Measurements from ENCODE around the gene CALCB. TPM values are rescaled to one million over a fixed set of nuclear protein-coding genes. Genes with fewer than 3 reads are reported as not detected.

Gene CALCB
- total and polyA plus RNA-seq, 2 of the 8 experiments (the other 6 are each of a cell fraction or from before 2014, with no cell fraction given), result 3.7 to 4.2 TPM

- no peak overlapping the region for H3K56ac ChIP-seq (replicated peaks; ENCODE audit: insufficient read length, low read depth, low read length)
- no peak overlapping the region for H3K14ac ChIP-seq (ENCODE audit: insufficient read length)
- no peak overlapping the region for H2BK12ac ChIP-seq (ENCODE audit: low read depth, low read length)
- H3K4ac ChIP-seq (replicated peaks; ENCODE audit: insufficient read length, low read depth, low read length), result no peak overlapping the region
- 0 out of 2 replicates have a peak overlapping the region, but pooled peaks have one; percentile 23 for H4K8ac ChIP-seq (ENCODE audit: extremely low read depth, insufficient read depth, low read length)
- DNase-seq (ENCODE audit: low read depth in 1 of 2, low spot score in 2 of 2) (no peak), FAIRE-seq (no peak)
- H4K91ac ChIP-seq (replicated peaks; ENCODE audit: insufficient read length, low read length), result no peak overlapping the region
- no peak overlapping the region for H2BK20ac ChIP-seq (ENCODE audit: low read length)
- no peak overlapping the region for H2BK5ac ChIP-seq (ENCODE audit: low read depth, low read length)
- no peak overlapping the region for H3K9ac ChIP-seq (replicated peaks in 1 of 4; ENCODE audit: extremely low read depth in 1 of 4, low read depth in 3 of 4, low read length in 3 of 4)
- H3K79me1 ChIP-seq (ENCODE audit: low read depth, low read length), result no peaks in the 10 kb centered on the region
- no peaks in the 10 kb centered on the region for H3K27me3 ChIP-seq (replicated peaks in 1 of 4; ENCODE audit: control insufficient read depth in 3 of 4, extremely low read depth in 1 of 4, insufficient read depth in 3 of 4, low read length in 3 of 4)
- no peak overlapping the region for H2AK5ac ChIP-seq (ENCODE audit: low read depth, low read length)
- H3K4me1 ChIP-seq (replicated peaks in 1 of 4; ENCODE audit: control insufficient read depth in 3 of 4, insufficient read depth in 4 of 4, low read length in 3 of 4), result 0 out of 7 replicates have a peak, but pooled peaks cover 0 to 4% (median 0%) of the 10 kb centered on the region in 4 experiments
- WGBS, 2 experiments (ENCODE audit: extremely low coverage in 1 of 2, insufficient coverage in 1 of 2, insufficient read length in 1 of 2, insufficient replicate concordance in 2 of 2, low coverage in 1 of 2, low lambda C conversion rate in 2 of 2, missing lambda C conversion rate in 1 of 2), result 90% methylated on average over 5 of the region's 5 CpGs; no CpG with 5 or more reads in 1 of the 2 experiments
- H3K9me3 ChIP-seq (ENCODE audit: insufficient read depth in 2 of 2, low read depth in 1 of 2, low read length in 1 of 2), result no peaks in the 10 kb centered on the region
- ChIA-PET POLR2A (ENCODE audit: partially characterized antibody) (interaction anchor here (1.0 kb wide), 1 partner anchor 61 kb away, joined by 3 read pairs; no protein-coding TSS in a partner anchor), CTCF (ENCODE audit: partially characterized antibody) (interaction anchor here (1.0 to 6.8 kb wide), 8 partner anchors 12 to 128 kb away, joined by 3 to 64 read pairs (median 7); partner anchors contain the start of gene CALCB)
- no peak overlapping the region for H3K23ac ChIP-seq (ENCODE audit: insufficient read length)
- TF ChIP-seq ATF2 (IDR thresholded peaks at IDR 0.05; ENCODE audit: low read length) (no peak), YY1 (IDR thresholded peaks at IDR 0.05; ENCODE audit: low read depth, low read length) (no peak), TBP (IDR thresholded peaks at IDR 0.05; ENCODE audit: low read depth, low read length) (0 out of 2 replicates have a peak, but pooled peaks have one; percentile 9), USF2 (IDR thresholded peaks at IDR 0.05; ENCODE audit: low read length) (no peak), SP2 (IDR thresholded peaks at IDR 0.05; ENCODE audit: low read length) (no peak), CTBP2 (IDR thresholded peaks at IDR 0.05; ENCODE audit: borderline replicate concordance, insufficient read depth, insufficient read length, low read length) (no peak), ZNF274 (IDR thresholded peaks at IDR 0.05; ENCODE audit: borderline replicate concordance, extremely low read depth, low read length) (no peak)
- H3K4me2 ChIP-seq (ENCODE audit: insufficient read depth in 1 of 2, low read depth in 2 of 2, low read length in 2 of 2), result peak overlapping the region in 1 of 2 experiments; percentile 22; a peak in 1 of 4 replicates
- no peak overlapping the region for H3K18ac ChIP-seq (ENCODE audit: extremely low read depth, low read length)
- H2BK15ac ChIP-seq (ENCODE audit: low read length), result no peak overlapping the region
- no peaks in the 10 kb centered on the region for H3K36me3 ChIP-seq (ENCODE audit: control insufficient read depth in 2 of 4, insufficient read depth in 4 of 4, low read length in 3 of 4)
- H3K23me2 ChIP-seq (ENCODE audit: low read depth, low read length), result no peaks in the 10 kb centered on the region
- H4K5ac ChIP-seq (ENCODE audit: insufficient read length, low read depth, low read length), result no peak overlapping the region
- no peak overlapping the region for H2BK120ac ChIP-seq (replicated peaks; ENCODE audit: low read depth, low read length)
- H2AFZ ChIP-seq (ENCODE audit: low read length), result peak overlapping the region; percentile 60
- no peak overlapping the region; a peak in 1 of 8 replicates for H3K4me3 ChIP-seq (ENCODE audit: extremely low read depth in 1 of 4, insufficient read depth in 2 of 4, low read depth in 3 of 4, low read length in 4 of 4)
- H3K79me2 ChIP-seq (ENCODE audit: control insufficient read depth in 1 of 2, insufficient read depth in 2 of 2, low read length in 2 of 2), result no peaks in the 10 kb centered on the region
- no peak overlapping the region for H3K27ac ChIP-seq (ENCODE audit: low read depth, low read length)
- no peaks in the 10 kb centered on the region for H4K20me1 ChIP-seq (replicated peaks in 1 of 2; ENCODE audit: control insufficient read depth in 1 of 2, insufficient read depth in 2 of 2, low read length in 2 of 2)
Observed at GRCh38 chr11:15034687-15035267, 38.6 kb upstream of the CALCB start.
